Keratinocyte (primary cell): ENCODE results near the gene LILRB1. TPM values are rescaled to one million over a fixed set of nuclear protein-coding genes. Genes with fewer than 3 reads are reported as not detected.
"Not testable (repeated sequence)": the region's sequence is repeated elsewhere in the genome, so short reads cannot be mapped to it uniquely, and the experiment has no call there.

Source experiments
- DNase-seq: peaks from one replicate; pipeline ENCODE4 v3.0.0-alpha.2; 2011; ENCODE audit warnings: low read depth, missing footprints, low spot score
- FAIRE-seq: peaks from 2 replicates; lab custom pipeline; 2011; peaks lifted over from hg19 to GRCh38; lab: Jason Lieb, UNC
- H2AFZ ChIP-seq: 2 replicates; pipeline ENCODE4 v1.6.0; 2012; ENCODE audit warnings: low read length, control low read depth, inconsistent platforms; ENCODE audit not compliant: control insufficient read depth
- H3K27ac ChIP-seq: 2 replicates; pipeline ENCODE4 v1.5.1; 2011; ENCODE audit warnings: low read length; ENCODE audit not compliant: control insufficient read depth, insufficient read depth
- H3K27me3 ChIP-seq: 3 replicates; pipeline ENCODE4 v1.6.0; 2011; ENCODE audit warnings: low read length; ENCODE audit not compliant: control insufficient read depth, insufficient read depth; ENCODE audit errors: extremely low read depth
- H3K36me3 ChIP-seq, 2 experiments: 2 replicates in 1 of 2; 3 replicates in 1 of 2; pipeline ENCODE4 v1.5.1; 2011; ENCODE audit warnings: low read length in 2 of 2, mild to moderate bottlenecking in 1 of 2; ENCODE audit not compliant: control insufficient read depth in 2 of 2, insufficient read depth in 2 of 2; ENCODE audit errors: extremely low read depth in 1 of 2
- H3K4me1 ChIP-seq: 3 replicates; pipeline ENCODE4 v1.5.1; 2011; ENCODE audit warnings: low read length; ENCODE audit not compliant: control insufficient read depth, insufficient read depth; ENCODE audit errors: extremely low read depth
- H3K4me2 ChIP-seq: 3 replicates; pipeline ENCODE4 v1.6.0; 2011; ENCODE audit warnings: low read depth, low read length; ENCODE audit not compliant: control insufficient read depth, insufficient read depth; ENCODE audit errors: extremely low read depth
- H3K4me3 ChIP-seq, 3 experiments: fragments of 200-600 bp in 1 of 3; sonication (generic) in 1 of 3; 2 replicates in 2 of 3; 3 replicates in 1 of 3; pipeline ENCODE4 v1.5.1; 2011 to 2016; ENCODE audit warnings: low read length in 3 of 3, mild to moderate bottlenecking in 3 of 3, control low read depth in 2 of 3, inconsistent platforms in 1 of 3, low read depth in 1 of 3, mixed read lengths in 1 of 3, mixed run types in 1 of 3, moderate library complexity in 1 of 3; ENCODE audit not compliant: control insufficient read depth in 2 of 3, insufficient read depth in 2 of 3; ENCODE audit errors: extremely low read depth in 1 of 3
- H3K79me2 ChIP-seq: 2 replicates; pipeline ENCODE4 v1.6.0; 2012; ENCODE audit warnings: low read length; ENCODE audit not compliant: control insufficient read depth, insufficient read depth
- H3K9ac ChIP-seq: 3 replicates; pipeline ENCODE4 v1.6.0; 2011; ENCODE audit warnings: low read length; ENCODE audit not compliant: control insufficient read depth, insufficient read depth; ENCODE audit errors: extremely low read depth
- H3K9me1 ChIP-seq: 3 replicates; pipeline ENCODE4 v1.6.0; 2011; ENCODE audit warnings: low read length; ENCODE audit not compliant: control insufficient read depth, insufficient read depth; ENCODE audit errors: extremely low read depth
- H3K9me3 ChIP-seq: 2 replicates; pipeline ENCODE4 v1.5.1; 2012; ENCODE audit warnings: low read depth, low read length; ENCODE audit not compliant: control insufficient read depth
- H4K20me1 ChIP-seq: 3 replicates; pipeline ENCODE4 v1.6.0; 2011; ENCODE audit warnings: low read length; ENCODE audit not compliant: control insufficient read depth, insufficient read depth; ENCODE audit errors: extremely low read depth
- EZH2 ChIP-seq: IDR thresholded peaks from one replicate; pipeline ENCODE4 v1.6.1; 2012; ENCODE audit warnings: inconsistent platforms, mild to moderate bottlenecking, low read length, moderate library complexity
- dilution Hi-C: fragments of 300-500 bp; cut with MboI; formaldehyde crosslinking; loops from one replicate; pipeline ENCODE4 v1.7.0; 2020; ENCODE audit warnings: low sequenced_read_pairs; ENCODE audit not compliant: extremely low pct_ligation_motif_present
- polyA plus RNA-seq, 5 experiments: library from polyadenylated mRNA; depleted of rRNA in 3 of 5; stranded (reverse) in 3 of 5; stranded (forward) in 1 of 5; unstranded in 1 of 5; fragments of >200 nt; gene quantifications; 1 replicate in 1 of 5; 2 replicates in 3 of 5; 3 replicates in 1 of 5; pipeline versions ENCODE4 v1.2.1 to v1.2.3, GENCODE V29; 2011 to 2012; ENCODE audit warnings: missing spikeins in 2 of 5, low read depth in 1 of 5, low replicate concordance in 1 of 5
- TF ChIP-seq, protein P1 (sequence below), 3 experiments: IDR thresholded peaks in 1 of 3; conservative IDR thresholded peaks in 1 of 3; optimal IDR thresholded peaks in 1 of 3; 2 replicates in 2 of 3; 3 replicates in 1 of 3; pipeline versions ENCODE3 to v1.5.1; 2011; ENCODE audit warnings: low read length in 3 of 3, mild to moderate bottlenecking in 3 of 3, moderate library complexity in 2 of 3, control low read depth in 1 of 3, inconsistent platforms in 1 of 3; ENCODE audit not compliant: insufficient read depth in 2 of 3; ENCODE audit errors: extremely low read depth in 1 of 3

The LILRB1 gene
- polyA plus RNA-seq, 1 donor (not counting 4 experiments of a cell fraction or from before 2014, with no cell fraction given): not detected

- no peak overlapping the region for H2AFZ ChIP-seq
- DNase-seq (no peak), FAIRE-seq (no peak)
- no peaks in the 10 kb centered on the region for H3K79me2 ChIP-seq
- H3K27me3 ChIP-seq: no peaks in the 10 kb centered on the region
- H3K27ac ChIP-seq: no peak overlapping the region
- dilution Hi-C loops: no loop called here
- no peaks in the 10 kb centered on the region for H3K9me1 ChIP-seq
- no peaks in the 10 kb centered on the region for H3K4me1 ChIP-seq
- TF ChIP-seq, protein P1, sequence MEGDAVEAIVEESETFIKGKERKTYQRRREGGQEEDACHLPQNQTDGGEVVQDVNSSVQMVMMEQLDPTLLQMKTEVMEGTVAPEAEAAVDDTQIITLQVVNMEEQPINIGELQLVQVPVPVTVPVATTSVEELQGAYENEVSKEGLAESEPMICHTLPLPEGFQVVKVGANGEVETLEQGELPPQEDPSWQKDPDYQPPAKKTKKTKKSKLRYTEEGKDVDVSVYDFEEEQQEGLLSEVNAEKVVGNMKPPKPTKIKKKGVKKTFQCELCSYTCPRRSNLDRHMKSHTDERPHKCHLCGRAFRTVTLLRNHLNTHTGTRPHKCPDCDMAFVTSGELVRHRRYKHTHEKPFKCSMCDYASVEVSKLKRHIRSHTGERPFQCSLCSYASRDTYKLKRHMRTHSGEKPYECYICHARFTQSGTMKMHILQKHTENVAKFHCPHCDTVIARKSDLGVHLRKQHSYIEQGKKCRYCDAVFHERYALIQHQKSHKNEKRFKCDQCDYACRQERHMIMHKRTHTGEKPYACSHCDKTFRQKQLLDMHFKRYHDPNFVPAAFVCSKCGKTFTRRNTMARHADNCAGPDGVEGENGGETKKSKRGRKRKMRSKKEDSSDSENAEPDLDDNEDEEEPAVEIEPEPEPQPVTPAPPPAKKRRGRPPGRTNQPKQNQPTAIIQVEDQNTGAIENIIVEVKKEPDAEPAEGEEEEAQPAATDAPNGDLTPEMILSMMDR (optimal IDR thresholded peaks at IDR 0.05 in 1 of 3, IDR thresholded peaks at IDR 0.05 in 1 of 3, conservative IDR thresholded peaks at IDR 0.05 in 1 of 3; ENCODE audit: extremely low read depth in 1 of 3, insufficient read depth in 2 of 3, low read length in 3 of 3): no peak
- no peak for TF ChIP-seq EZH2
- H3K9me3 ChIP-seq: peaks cover 1% of the 10 kb centered on the region
- no peak overlapping the region for H3K4me2 ChIP-seq
- H3K4me3 ChIP-seq: no peak overlapping the region
- H3K9ac ChIP-seq: no peak overlapping the region
- H3K36me3 ChIP-seq: no peaks in the 10 kb centered on the region
- H4K20me1 ChIP-seq: no peaks in the 10 kb centered on the region
These were observed 3.5 kb upstream of the LILRB1 start for GRCh38 chr19:54626757-54627156.

- H3K4me2 ChIP-seq, H3K9ac ChIP-seq, H3K4me3 ChIP-seq, H3K9me1 ChIP-seq, FAIRE-seq, H3K27ac ChIP-seq, H3K36me3 ChIP-seq, dilution Hi-C loops, H3K27me3 ChIP-seq, H3K4me1 ChIP-seq, DNase-seq, H3K9me3 ChIP-seq, H3K79me2 ChIP-seq, H2AFZ ChIP-seq, H4K20me1 ChIP-seq: not testable (repeated sequence)
These were observed 2.4 kb upstream of the LILRB1 start for GRCh38 chr19:54627912-54628311.

DNA sequence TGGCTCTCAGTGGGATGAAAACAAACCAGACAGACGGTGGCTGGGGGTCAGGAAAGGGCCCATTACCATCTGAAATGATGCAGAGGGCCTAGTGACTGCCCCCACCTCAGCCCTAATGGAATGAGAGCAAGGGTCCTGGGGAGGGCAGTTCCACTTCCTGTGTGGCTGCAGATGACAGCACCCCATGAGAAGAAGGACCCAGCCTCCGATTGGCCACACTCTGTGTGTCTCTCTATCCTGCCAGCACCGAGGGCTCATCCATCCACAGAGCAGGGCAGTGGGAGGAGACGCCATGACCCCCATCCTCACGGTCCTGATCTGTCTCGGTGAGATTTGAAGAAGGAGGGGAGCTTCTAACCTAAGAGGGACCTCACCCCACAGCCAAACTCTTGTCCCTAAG, 498 bp downstream of the LILRB1 start:
- no peaks in the 10 kb centered on the region for H3K9me1 ChIP-seq
- no peak overlapping the region for H3K27ac ChIP-seq
- TF ChIP-seq, protein P1 (optimal IDR thresholded peaks at IDR 0.05 in 1 of 3, IDR thresholded peaks at IDR 0.05 in 1 of 3, conservative IDR thresholded peaks at IDR 0.05 in 1 of 3; ENCODE audit: extremely low read depth in 1 of 3, insufficient read depth in 2 of 3, low read length in 3 of 3): no peak
- H3K4me1 ChIP-seq: no peaks in the 10 kb centered on the region
- FAIRE-seq (no peak), DNase-seq (no peak)
- no peaks in the 10 kb centered on the region for H3K36me3 ChIP-seq
- H2AFZ ChIP-seq: no peak overlapping the region
- dilution Hi-C loops: no loop called here
- H3K9ac ChIP-seq: no peak overlapping the region
- H3K79me2 ChIP-seq: no peaks in the 10 kb centered on the region
- H3K4me2 ChIP-seq: no peak overlapping the region
- no peak overlapping the region for H3K4me3 ChIP-seq
- peaks cover 4% of the 10 kb centered on the region for H3K9me3 ChIP-seq
- no peaks in the 10 kb centered on the region for H4K20me1 ChIP-seq
- no peaks in the 10 kb centered on the region for H3K27me3 ChIP-seq

DNA sequence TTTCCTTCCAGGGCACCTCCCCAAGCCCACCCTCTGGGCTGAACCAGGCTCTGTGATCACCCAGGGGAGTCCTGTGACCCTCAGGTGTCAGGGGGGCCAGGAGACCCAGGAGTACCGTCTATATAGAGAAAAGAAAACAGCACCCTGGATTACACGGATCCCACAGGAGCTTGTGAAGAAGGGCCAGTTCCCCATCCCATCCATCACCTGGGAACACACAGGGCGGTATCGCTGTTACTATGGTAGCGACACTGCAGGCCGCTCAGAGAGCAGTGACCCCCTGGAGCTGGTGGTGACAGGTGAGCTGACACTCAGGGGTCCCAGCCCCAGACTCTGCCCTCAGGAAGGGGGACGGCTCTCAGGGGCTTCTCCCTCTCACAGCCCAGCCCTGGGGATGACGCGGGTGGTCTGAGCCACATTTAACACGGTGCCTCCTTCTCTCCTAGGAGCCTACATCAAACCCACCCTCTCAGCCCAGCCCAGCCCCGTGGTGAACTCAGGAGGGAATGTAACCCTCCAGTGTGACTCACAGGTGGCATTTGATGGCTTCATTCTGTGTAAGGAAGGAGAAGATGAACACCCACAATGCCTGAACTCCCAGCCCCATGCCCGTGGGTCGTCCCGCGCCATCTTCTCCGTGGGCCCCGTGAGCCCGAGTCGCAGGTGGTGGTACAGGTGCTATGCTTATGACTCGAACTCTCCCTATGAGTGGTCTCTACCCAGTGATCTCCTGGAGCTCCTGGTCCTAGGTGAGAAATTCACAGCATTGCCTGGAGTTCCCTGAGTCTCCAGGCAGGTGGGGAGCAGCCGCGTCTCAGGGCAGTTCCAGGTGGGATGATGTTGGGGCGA, 1.4 kb downstream of the LILRB1 start:
- H3K27me3 ChIP-seq, H4K20me1 ChIP-seq, H3K4me3 ChIP-seq, H2AFZ ChIP-seq, H3K9ac ChIP-seq, H3K4me1 ChIP-seq, H3K27ac ChIP-seq, H3K9me1 ChIP-seq, DNase-seq, FAIRE-seq, H3K36me3 ChIP-seq, dilution Hi-C loops, H3K79me2 ChIP-seq, H3K4me2 ChIP-seq, H3K9me3 ChIP-seq: not testable (repeated sequence)
